HL-60 (cell line): Measurements from ENCODE around the gene NMUR1.

ENCODE experiments used
- GABPA ChIP-seq: IDR thresholded peaks from 2 replicates; pipeline ENCODE4 v1.6.1; 2012; ENCODE audit warnings: low read depth
- POLR2AphosphoS5 ChIP-seq: IDR thresholded peaks from 2 replicates; pipeline ENCODE4 v1.6.1; 2012; ENCODE audit warnings: low read depth
- REST ChIP-seq: IDR thresholded peaks from 2 replicates; pipeline ENCODE4 v1.6.1; 2012; ENCODE audit warnings: low read depth; ENCODE audit not compliant: insufficient replicate concordance
- SPI1 ChIP-seq: IDR thresholded peaks from 2 replicates; pipeline ENCODE4 v1.6.1; 2012; ENCODE audit warnings: low read depth, mild to moderate bottlenecking, borderline replicate concordance
- TF ChIP-seq, protein P1 (sequence below): IDR thresholded peaks from one replicate; pipeline ENCODE4 v1.5.1; 2011; ENCODE audit warnings: low read length, control low read depth, inconsistent platforms; ENCODE audit not compliant: insufficient read depth

- TF ChIP-seq, protein P1, sequence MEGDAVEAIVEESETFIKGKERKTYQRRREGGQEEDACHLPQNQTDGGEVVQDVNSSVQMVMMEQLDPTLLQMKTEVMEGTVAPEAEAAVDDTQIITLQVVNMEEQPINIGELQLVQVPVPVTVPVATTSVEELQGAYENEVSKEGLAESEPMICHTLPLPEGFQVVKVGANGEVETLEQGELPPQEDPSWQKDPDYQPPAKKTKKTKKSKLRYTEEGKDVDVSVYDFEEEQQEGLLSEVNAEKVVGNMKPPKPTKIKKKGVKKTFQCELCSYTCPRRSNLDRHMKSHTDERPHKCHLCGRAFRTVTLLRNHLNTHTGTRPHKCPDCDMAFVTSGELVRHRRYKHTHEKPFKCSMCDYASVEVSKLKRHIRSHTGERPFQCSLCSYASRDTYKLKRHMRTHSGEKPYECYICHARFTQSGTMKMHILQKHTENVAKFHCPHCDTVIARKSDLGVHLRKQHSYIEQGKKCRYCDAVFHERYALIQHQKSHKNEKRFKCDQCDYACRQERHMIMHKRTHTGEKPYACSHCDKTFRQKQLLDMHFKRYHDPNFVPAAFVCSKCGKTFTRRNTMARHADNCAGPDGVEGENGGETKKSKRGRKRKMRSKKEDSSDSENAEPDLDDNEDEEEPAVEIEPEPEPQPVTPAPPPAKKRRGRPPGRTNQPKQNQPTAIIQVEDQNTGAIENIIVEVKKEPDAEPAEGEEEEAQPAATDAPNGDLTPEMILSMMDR, result no peak
- TF ChIP-seq POLR2AphosphoS5, result no peak
- no peak for TF ChIP-seq GABPA
- no peak for TF ChIP-seq REST
- no peak for TF ChIP-seq SPI1
Observed at GRCh38 chr2:231573698-231574421, 43.6 kb upstream of the NMUR1 start.
